GM23248 (cell line): ENCODE results near the gene CDH4. TPM values are rescaled to one million over a fixed set of nuclear protein-coding genes. Genes with fewer than 3 reads are reported as not detected.

ENCODE experiments used
- DNase-seq: peaks from one replicate; pipeline ENCODE4 v3.0.0-alpha.2; 2015
- H2AFZ ChIP-seq: fragments of 200-600 bp; sonication (generic); 2 replicates; pipeline ENCODE4 v1.6.1; 2016; ENCODE audit warnings: antibody characterized with exemption
- H3F3A ChIP-seq: fragments of 200-600 bp; sonication (generic); 2 replicates; pipeline ENCODE4 v1.6.1; 2016; ENCODE audit warnings: mild to moderate bottlenecking, antibody characterized with exemption, mixed run types; ENCODE audit not compliant: insufficient read depth
- H3K27ac ChIP-seq: fragments of 200-600 bp; sonication (generic); 2 replicates; pipeline ENCODE4 v1.5.1; 2016; ENCODE audit warnings: mild to moderate bottlenecking
- H3K27me3 ChIP-seq: fragments of 200-600 bp; sonication (generic); replicated peaks from 2 replicates; pipeline ENCODE4 v1.6.1; 2016; ENCODE audit warnings: mild to moderate bottlenecking; ENCODE audit not compliant: insufficient read depth
- H3K36me3 ChIP-seq: fragments of 200-600 bp; sonication (generic); 2 replicates; pipeline ENCODE4 v1.6.1; 2016; ENCODE audit warnings: low read depth, mild to moderate bottlenecking
- H3K4me1 ChIP-seq: fragments of 200-600 bp; sonication (generic); 2 replicates; pipeline ENCODE4 v1.6.1; 2016; ENCODE audit warnings: mild to moderate bottlenecking; ENCODE audit not compliant: insufficient read depth
- H3K4me2 ChIP-seq: fragments of 200-600 bp; sonication (generic); one replicate; pipeline ENCODE4 v1.6.1; 2016; ENCODE audit warnings: mild to moderate bottlenecking; ENCODE audit not compliant: unreplicated experiment
- H3K4me3 ChIP-seq: fragments of 200-600 bp; sonication (generic); 2 replicates; pipeline ENCODE4 v1.5.1; 2016; ENCODE audit warnings: mild to moderate bottlenecking
- H3K79me2 ChIP-seq: fragments of 200-600 bp; sonication (generic); 2 replicates; pipeline ENCODE4 v1.6.1; 2016; ENCODE audit warnings: mild to moderate bottlenecking; ENCODE audit not compliant: insufficient read depth
- H3K9ac ChIP-seq: fragments of 200-600 bp; sonication (generic); 2 replicates; pipeline ENCODE4 v1.6.1; 2016; ENCODE audit warnings: mild to moderate bottlenecking
- H3K9me2 ChIP-seq: fragments of 200-600 bp; sonication (generic); 2 replicates; pipeline ENCODE4 v1.6.1; 2016; ENCODE audit warnings: mixed run types, mild to moderate bottlenecking, moderate library complexity; ENCODE audit not compliant: insufficient read depth
- H3K9me3 ChIP-seq: fragments of 200-600 bp; sonication (generic); one replicate; pipeline ENCODE4 v1.6.1; 2017; ENCODE audit warnings: low read depth
- H4K20me1 ChIP-seq: fragments of 200-600 bp; sonication (generic); 2 replicates; pipeline ENCODE4 v1.6.0; 2016; ENCODE audit not compliant: insufficient read depth
- EZH2 ChIP-seq: fragments of 200-600 bp; sonication (generic); IDR thresholded peaks from 2 replicates; pipeline ENCODE4 v1.6.1; 2018; ENCODE audit warnings: antibody characterized with exemption, mild to moderate bottlenecking; ENCODE audit not compliant: insufficient read depth, poor library complexity, severe bottlenecking
- EZH2phosphoT487 ChIP-seq: fragments of 200-600 bp; sonication (generic); IDR thresholded peaks from 2 replicates; pipeline ENCODE4 v1.6.1; 2018; ENCODE audit warnings: antibody characterized with exemption, moderate library complexity, mild to moderate bottlenecking, low read depth; ENCODE audit not compliant: insufficient read depth
- WGBS, 2 experiments: methylation state at CpG; one replicate each; pipeline ENCODE4 v1.1.6; 2015 to 2017; ENCODE audit warnings: low lambda C conversion rate in 2 of 2, low coverage in 1 of 2; ENCODE audit errors: missing lambda C conversion rate in 2 of 2; 5-methylcytosine and 5-hydroxymethylcytosine counted together
- in situ Hi-C: fragments of 300-500 bp; cut with MboI; formaldehyde crosslinking; loops from 2 replicates; pipeline ENCODE4 v1.15.0; 2020
- polyA plus RNA-seq: library from polyadenylated mRNA; unstranded; fragments of >200 nt; fragmentation: Nextera tagmentation; extraction: Ambion mirVana; gene quantifications from 2 replicates; pipeline ENCODE4 v1.2.1, GENCODE V29; 2016
- total RNA-seq: library from RNA; depleted of rRNA; stranded (reverse); fragments of >200 nt; shearing (Covaris generic); gene quantifications from 2 replicates; pipeline ENCODE4 v1.2.3, GENCODE V29; 2014

Gene CDH4
- total and polyA plus RNA-seq, 2 experiments from 2014 or later, result 1.1 to 3.9 TPM

GRCh38 chr20:61664556-61665320 lies 412.7 kb downstream of the CDH4 start:
- peak; percentile 28 for DNase-seq
- Histone ChIP-seq H3K27ac (no peak overlapping the region), H3K36me3 (no peaks in the 10 kb centered on the region), H3K4me2 (no peak overlapping the region), H3K4me1 (no peaks in the 10 kb centered on the region), H3K4me3 (no peak overlapping the region), H4K20me1 (no peaks in the 10 kb centered on the region), H3K9ac (no peak overlapping the region), H3K79me2 (no peaks in the 10 kb centered on the region), H3K27me3 (no peaks in the 10 kb centered on the region), H2AFZ (no peak overlapping the region), H3K9me3 (no peaks in the 10 kb centered on the region), H3F3A (no peaks in the 10 kb centered on the region), H3K9me2 (no peaks in the 10 kb centered on the region)
- TF ChIP-seq EZH2, result no peak
- TF ChIP-seq EZH2phosphoT487, result no peak
- in situ Hi-C loops, result no loop called here
- WGBS, 2 experiments, result 5 to 8% methylated on average over 20 of the region's 20 CpGs

- Histone ChIP-seq H3K9me2 (no peaks in the 10 kb centered on the region), H2AFZ (no peak overlapping the region), H3K79me2 (no peaks in the 10 kb centered on the region), H3K36me3 (no peaks in the 10 kb centered on the region), H3K27me3 (no peaks in the 10 kb centered on the region), H3K4me1 (no peaks in the 10 kb centered on the region), H3K27ac (no peak overlapping the region), H4K20me1 (no peaks in the 10 kb centered on the region), H3F3A (no peaks in the 10 kb centered on the region), H3K9me3 (no peaks in the 10 kb centered on the region), H3K4me2 (no peak overlapping the region), H3K9ac (no peak overlapping the region), H3K4me3 (no peak overlapping the region)
- WGBS, 2 experiments, result 63 to 70% methylated on average over 32 of the region's 32 CpGs
- in situ Hi-C loops, result no loop called here
- no peak for TF ChIP-seq EZH2phosphoT487
- no peak for TF ChIP-seq EZH2
- no peak for DNase-seq
Observed at GRCh38 chr20:61665528-61666470, 413.7 kb downstream of the CDH4 start.

- WGBS, 2 experiments, result 59 to 66% methylated on average over 8 to 9 of the region's 9 CpGs
- Histone ChIP-seq H3K9me3 (no peaks in the 10 kb centered on the region), H3K27ac (no peak overlapping the region), H3K36me3 (no peaks in the 10 kb centered on the region), H3K4me1 (no peaks in the 10 kb centered on the region), H3K9ac (no peak overlapping the region), H3K9me2 (no peaks in the 10 kb centered on the region), H3K79me2 (no peaks in the 10 kb centered on the region), H2AFZ (no peak overlapping the region), H3K4me3 (no peak overlapping the region), H3F3A (no peaks in the 10 kb centered on the region), H3K4me2 (no peak overlapping the region), H4K20me1 (no peaks in the 10 kb centered on the region), H3K27me3 (no peaks in the 10 kb centered on the region)
- no peak for TF ChIP-seq EZH2phosphoT487
- in situ Hi-C loops, result no loop called here
- DNase-seq, result no peak
Observed at GRCh38 chr20:61666471-61666832, 414.4 kb downstream of the CDH4 start.

- Histone ChIP-seq H3K4me2 (no peak overlapping the region), H3K4me3 (no peak overlapping the region), H3F3A (no peaks in the 10 kb centered on the region), H4K20me1 (no peaks in the 10 kb centered on the region), H2AFZ (no peak overlapping the region), H3K9ac (no peak overlapping the region), H3K9me2 (no peaks in the 10 kb centered on the region), H3K27me3 (no peaks in the 10 kb centered on the region), H3K4me1 (no peaks in the 10 kb centered on the region), H3K27ac (no peak overlapping the region), H3K36me3 (no peaks in the 10 kb centered on the region), H3K79me2 (no peaks in the 10 kb centered on the region), H3K9me3 (no peaks in the 10 kb centered on the region)
- no peak for DNase-seq
- in situ Hi-C loops, result no loop called here
- TF ChIP-seq EZH2 (no peak), EZH2phosphoT487 (no peak)
- 55 to 59% methylated on average over 20 of the region's 20 CpGs for WGBS, 2 experiments
Observed at GRCh38 chr20:61667056-61667792, 415.2 kb downstream of the CDH4 start.
